Activated CD4-positive, alpha-beta memory T cell treated with anti-CD3 and anti-CD28 coated beads, Interleukin-2, amount 10 ng/mL, durations not matched to agents 7 days and 5 days (primary cell): ENCODE measurements around the gene NSUN3. TPM values are rescaled to one million over a fixed set of nuclear protein-coding genes. Genes with fewer than 3 reads are reported as not detected.
"Not testable (repeated sequence)": the region's sequence is repeated elsewhere in the genome, so short reads cannot be mapped to it uniquely, and the experiment has no call there.

Experiments used
- CTCF ChIA-PET: fragments of 350-600 bp; sonication (Branson Sonifier 250); formaldehyde crosslinking; loops from one replicate; lab custom pipeline; 2021; ENCODE audit warnings: antibody characterized with exemption, inconsistent platforms; lab: Charles Lee
- POLR2A ChIA-PET: fragments of 350-600 bp; sonication (Branson Sonifier 250); formaldehyde crosslinking; loops from one replicate; lab custom pipeline; 2021; ENCODE audit warnings: antibody characterized with exemption; lab: Charles Lee
- DNase-seq: peaks from one replicate; pipeline ENCODE4 v3.0.0-alpha.2; 2020
- H3K27ac Mint-ChIP-seq: one replicate; pipeline ENCODE4 v1.8.0; 2021; ENCODE audit warnings: mild to moderate bottlenecking, mixed read lengths
- H3K27me3 Mint-ChIP-seq: one replicate; pipeline ENCODE4 v1.8.0; 2021; ENCODE audit warnings: mixed read lengths
- H3K36me3 Mint-ChIP-seq: one replicate; pipeline ENCODE4 v1.8.0; 2021; ENCODE audit warnings: low read depth, mixed read lengths
- H3K4me1 Mint-ChIP-seq: one replicate; pipeline ENCODE4 v1.8.0; 2021; ENCODE audit warnings: mixed read lengths
- H3K4me3 Mint-ChIP-seq: one replicate; pipeline ENCODE4 v1.8.0; 2021; ENCODE audit warnings: mild to moderate bottlenecking, mixed read lengths
- H3K9me3 Mint-ChIP-seq: one replicate; pipeline ENCODE4 v1.8.0; 2021; ENCODE audit warnings: mixed read lengths
- total RNA-seq, 2 experiments: library from RNA; stranded (reverse); gene quantifications; one replicate each; pipeline ENCODE4 v1.2.3, GENCODE V29; 2021

The NSUN3 gene
- total RNA-seq, 2 experiments from 2014 or later: 15.2 to 16.1 TPM

DNA sequence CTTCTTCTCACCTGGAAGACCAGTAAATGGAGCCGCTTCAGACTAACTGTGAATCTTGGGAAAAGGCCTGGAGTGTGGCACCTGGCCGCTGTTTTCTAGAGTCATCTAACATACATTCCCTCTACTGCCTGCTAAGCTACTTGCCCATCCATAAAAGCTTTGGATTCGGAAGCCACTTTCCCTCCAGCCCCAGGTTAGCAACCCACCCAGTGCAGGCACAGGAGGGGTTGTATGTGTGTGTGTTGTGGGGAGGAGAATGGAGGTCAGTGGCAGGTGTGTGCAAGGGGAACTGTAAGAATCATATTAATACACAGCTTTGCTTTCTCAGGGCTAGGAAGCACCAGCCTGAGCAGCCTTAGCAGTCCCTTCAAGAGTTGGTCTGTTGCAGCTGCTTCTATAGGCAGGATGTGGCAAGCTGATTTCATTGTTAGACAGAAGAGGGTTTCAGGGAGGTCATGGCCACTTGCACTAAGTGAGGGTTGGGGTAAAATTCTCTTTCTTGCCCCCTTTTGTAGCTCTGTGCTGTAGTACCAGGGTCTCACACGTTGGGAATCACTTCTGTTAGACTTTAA, 8.9 kb downstream of the NSUN3 start:
- POLR2A ChIA-PET: interaction anchor here (1.2 to 2.3 kb wide), 2 partner anchors 9 to 92 kb away, joined by 3 to 23 read pairs; partner anchors contain the start of genes DHFR2 and NSUN3
- H3K27ac Mint-ChIP-seq: peak overlapping the region; percentile 52
- no peak overlapping the region for H3K4me3 Mint-ChIP-seq
- no peaks in the 10 kb centered on the region for H3K27me3 Mint-ChIP-seq
- H3K9me3 Mint-ChIP-seq: peaks cover 6% of the 10 kb centered on the region
- H3K4me1 Mint-ChIP-seq: peaks cover 50% of the 10 kb centered on the region
- CTCF ChIA-PET: interaction anchor here (0.7 to 1.1 kb wide), 2 partner anchors 9 to 67 kb away, joined by 3 read pairs; partner anchors contain the start of genes DHFR2 and NSUN3
- DNase-seq: peak; percentile 27
- H3K36me3 Mint-ChIP-seq: peaks cover 73% of the 10 kb centered on the region

DNA sequence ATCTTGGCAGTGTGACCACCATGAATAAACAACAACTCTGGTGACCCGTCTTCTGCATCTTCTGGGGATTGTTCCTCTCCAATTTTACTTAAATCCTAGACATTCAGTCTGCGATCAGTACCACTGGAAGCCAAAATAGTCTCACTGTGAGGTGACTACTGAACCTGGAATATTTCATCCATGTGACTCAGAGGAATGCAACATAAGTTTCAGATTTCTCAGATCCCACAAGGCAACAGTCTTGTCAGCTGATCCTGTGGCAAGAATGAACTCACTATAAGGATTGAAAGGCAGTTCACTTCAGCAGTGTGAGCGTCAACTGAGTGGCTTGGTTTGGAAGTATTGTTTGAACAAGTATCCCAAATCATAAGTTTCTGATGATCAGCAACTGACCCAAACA, 13.2 kb downstream of the NSUN3 start:
- ChIA-PET CTCF (no interaction called here), POLR2A (no interaction called here)
- DNase-seq: no peak
- no peaks in the 10 kb centered on the region for H3K27me3 Mint-ChIP-seq
- no peak overlapping the region for H3K27ac Mint-ChIP-seq
- no peak overlapping the region for H3K4me3 Mint-ChIP-seq
- H3K36me3 Mint-ChIP-seq: peaks cover 71% of the 10 kb centered on the region
- H3K9me3 Mint-ChIP-seq: no peaks in the 10 kb centered on the region
- H3K4me1 Mint-ChIP-seq: peaks cover 45% of the 10 kb centered on the region

DNA sequence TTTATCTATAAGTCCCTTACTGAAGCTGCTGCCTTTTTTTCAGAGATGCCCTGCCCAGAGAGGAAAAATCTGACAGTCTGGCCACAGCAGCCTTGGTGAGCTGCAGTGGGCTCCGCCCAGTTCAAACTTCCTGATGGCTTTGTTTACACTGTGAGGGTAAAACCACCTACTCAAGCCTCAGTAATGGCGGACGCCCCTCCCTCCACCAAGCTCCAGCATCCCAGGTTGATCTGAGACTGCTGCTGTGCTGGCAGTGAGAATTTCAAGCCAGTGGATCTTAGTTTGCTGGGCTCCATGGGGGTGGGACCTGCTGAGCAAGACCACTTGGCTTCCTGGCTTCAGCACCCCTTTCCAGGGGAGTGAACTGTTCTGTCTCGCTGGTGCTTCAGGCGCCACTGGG, 17.7 kb downstream of the NSUN3 start:
- POLR2A ChIA-PET: interaction anchor here (1.0 to 1.5 kb wide), 2 partner anchors 15 to 18 kb away, joined by 3 to 6 read pairs; partner anchors contain the start of genes DHFR2 and NSUN3
- H3K9me3 Mint-ChIP-seq, CTCF ChIA-PET, H3K27me3 Mint-ChIP-seq, H3K4me3 Mint-ChIP-seq: not testable (repeated sequence)
- peak; percentile 42 for DNase-seq
- Mint-ChIP-seq H3K4me1 (peaks cover 51% of the 10 kb centered on the region), H3K27ac (peak overlapping the region; percentile 61), H3K36me3 (peaks cover 52% of the 10 kb centered on the region)

DNA sequence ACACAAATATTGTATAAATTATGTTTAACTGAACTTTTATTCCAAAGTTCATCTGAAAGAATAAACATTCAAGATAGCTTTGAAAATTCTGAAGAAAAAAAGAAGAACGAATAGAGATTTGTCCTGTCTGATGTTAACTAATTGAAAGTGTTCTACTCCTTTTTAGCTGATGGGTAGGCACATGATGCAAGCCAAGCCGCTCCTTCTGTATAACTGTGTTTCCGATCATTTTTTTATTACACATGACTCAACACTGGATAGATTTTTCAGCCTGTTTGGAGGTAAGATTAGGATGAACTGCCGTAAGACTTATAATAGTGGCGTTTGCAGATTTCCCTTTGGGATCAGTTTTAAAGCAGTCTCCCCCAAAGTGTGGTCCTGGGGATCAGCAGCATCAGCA, 19.0 kb downstream of the NSUN3 start:
- Mint-ChIP-seq H3K9me3 (no peaks in the 10 kb centered on the region), H3K36me3 (peaks cover 44% of the 10 kb centered on the region), H3K27me3 (no peaks in the 10 kb centered on the region), H3K4me1 (peaks cover 51% of the 10 kb centered on the region), H3K27ac (no peak overlapping the region), H3K4me3 (no peak overlapping the region)
- CTCF ChIA-PET: interaction anchor here (1.5 to 2.4 kb wide), 2 partner anchors 12 to 19 kb away, joined by 3 to 10 read pairs; partner anchors contain the start of genes DHFR2 and NSUN3
- no peak for DNase-seq
- POLR2A ChIA-PET: interaction anchor here (1.6 kb wide), 1 partner anchor 19 kb away, joined by 6 read pairs; the partner anchor contains the start of genes DHFR2 and NSUN3

DNA sequence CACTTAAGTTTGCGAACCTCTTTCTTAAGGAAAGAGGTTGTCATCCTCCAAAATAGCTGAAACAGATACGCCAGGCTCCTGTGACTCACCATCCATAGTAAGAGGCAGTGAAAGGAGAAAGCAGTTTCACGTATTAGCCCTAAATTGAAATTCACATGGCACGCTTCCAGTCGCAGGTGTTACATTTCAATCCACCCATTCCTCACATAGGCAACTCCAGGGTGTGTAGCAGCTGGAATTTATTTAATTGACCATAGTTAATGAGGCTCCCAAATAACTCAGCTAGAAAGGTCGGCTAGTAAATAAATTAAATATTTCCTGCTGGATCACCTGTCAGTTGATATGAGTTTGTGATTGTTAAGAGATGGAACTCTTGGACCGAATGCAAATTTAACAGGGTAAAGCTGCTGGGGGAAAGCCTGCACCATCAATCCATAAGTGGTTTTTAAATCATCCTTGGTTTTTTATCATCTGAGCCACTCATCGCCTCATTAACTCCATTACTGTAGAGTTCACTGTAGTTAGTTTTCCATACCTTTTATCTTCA, 19.6 kb downstream of the NSUN3 start:
- DNase-seq: no peak
- CTCF ChIA-PET: interaction anchor here (1.5 to 2.4 kb wide), 2 partner anchors 13 to 19 kb away, joined by 3 to 10 read pairs; partner anchors contain the start of genes DHFR2 and NSUN3
- Mint-ChIP-seq H3K4me1 (peaks cover 51% of the 10 kb centered on the region), H3K27me3 (no peaks in the 10 kb centered on the region), H3K9me3 (no peaks in the 10 kb centered on the region), H3K4me3 (no peak overlapping the region), H3K27ac (no peak overlapping the region), H3K36me3 (peaks cover 41% of the 10 kb centered on the region)
- POLR2A ChIA-PET: interaction anchor here (1.6 kb wide), 1 partner anchor 20 kb away, joined by 6 read pairs; the partner anchor contains the start of genes DHFR2 and NSUN3

DNA sequence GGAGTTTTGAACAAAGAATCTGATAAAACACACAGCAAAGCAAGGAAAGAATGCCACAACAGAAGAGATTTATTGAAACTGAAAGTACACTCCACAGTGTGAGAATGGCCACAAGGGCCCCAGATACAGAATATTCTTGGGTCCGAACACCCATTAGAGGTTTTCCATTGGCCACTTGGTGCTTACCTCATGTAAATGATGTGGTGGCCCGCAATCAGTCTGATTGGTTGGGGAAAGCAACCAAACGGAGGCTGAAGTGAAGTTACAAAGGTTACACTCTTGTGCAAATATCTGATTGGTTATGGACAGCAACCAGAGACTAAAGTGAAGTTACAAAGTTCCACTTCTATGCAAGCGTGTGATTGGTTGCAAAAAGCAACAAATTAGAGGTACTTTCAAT, 20.4 kb downstream of the NSUN3 start:
- DNase-seq: no peak
- no peak overlapping the region for H3K4me3 Mint-ChIP-seq

DNA sequence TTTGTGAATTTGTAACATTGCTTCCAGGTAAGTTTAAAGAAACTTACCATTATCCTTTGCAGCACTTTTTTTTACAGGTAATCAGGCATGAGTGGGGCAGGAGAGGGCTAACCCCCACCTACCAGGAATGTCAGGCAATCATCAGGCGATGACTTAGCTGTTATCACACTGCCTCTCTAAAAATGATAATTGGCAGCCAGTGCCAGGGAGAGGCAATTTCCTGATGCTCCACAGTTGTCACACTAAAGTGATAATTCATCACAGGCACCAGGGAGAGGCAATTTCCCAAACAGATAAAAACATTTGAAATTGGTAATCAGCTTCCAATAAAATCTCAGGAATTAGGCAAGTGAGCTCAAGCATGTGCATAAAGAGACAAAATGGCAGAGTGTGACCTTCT, 26.3 kb downstream of the NSUN3 start:
- Mint-ChIP-seq H3K4me1 (peaks cover 1% of the 10 kb centered on the region), H3K4me3 (no peak overlapping the region), H3K36me3 (peaks cover 47% of the 10 kb centered on the region), H3K9me3 (no peaks in the 10 kb centered on the region), H3K27me3 (no peaks in the 10 kb centered on the region), H3K27ac (no peak overlapping the region)
- CTCF ChIA-PET: interaction anchor here (0.7 kb wide), 1 partner anchor 1075 kb away, joined by 4 read pairs; no protein-coding TSS in a partner anchor
- POLR2A ChIA-PET: interaction anchor here (2.0 kb wide), 1 partner anchor 27 kb away, joined by 5 read pairs; the partner anchor contains the start of genes DHFR2 and NSUN3
- DNase-seq: no peak

More for the DNA sequence above, 20.4 kb downstream of the NSUN3 start:
- ChIA-PET POLR2A (interaction anchor here (1.6 kb wide), 1 partner anchor 20 kb away, joined by 6 read pairs; the partner anchor contains the start of genes DHFR2 and NSUN3), CTCF (interaction anchor here (2.4 kb wide), 1 partner anchor 14 kb away, joined by 10 read pairs; no protein-coding TSS in a partner anchor)
- peaks cover 50% of the 10 kb centered on the region for H3K4me1 Mint-ChIP-seq
- H3K27me3 Mint-ChIP-seq: no peaks in the 10 kb centered on the region
- peaks cover 41% of the 10 kb centered on the region for H3K36me3 Mint-ChIP-seq
- H3K9me3 Mint-ChIP-seq: no peaks in the 10 kb centered on the region
- H3K27ac Mint-ChIP-seq: no peak overlapping the region

DNA sequence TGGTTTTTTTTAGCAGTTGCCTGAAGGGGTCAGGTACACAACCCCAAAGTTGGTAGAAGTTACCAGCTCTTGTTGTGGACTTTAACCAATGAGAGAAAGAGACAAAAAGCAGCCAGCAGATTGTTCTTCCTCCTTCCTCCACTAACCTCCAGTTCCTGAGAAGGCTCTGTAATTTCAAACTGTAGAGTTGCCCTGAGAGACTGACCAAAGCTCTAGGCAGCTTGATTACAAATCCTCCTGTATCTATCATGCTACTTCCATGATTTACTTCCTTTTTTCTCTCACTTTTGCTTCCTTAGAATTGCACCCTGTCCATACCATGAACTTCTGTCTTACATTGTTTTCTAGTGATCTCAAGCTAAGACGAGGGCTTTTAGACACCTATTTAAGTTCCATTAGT, 29.2 kb downstream of the NSUN3 start:
- Mint-ChIP-seq H3K4me3 (no peak overlapping the region), H3K27me3 (no peaks in the 10 kb centered on the region), H3K4me1 (no peaks in the 10 kb centered on the region), H3K27ac (no peak overlapping the region), H3K9me3 (no peaks in the 10 kb centered on the region), H3K36me3 (peaks cover 52% of the 10 kb centered on the region)
- POLR2A ChIA-PET: no interaction called here
- DNase-seq: no peak
- CTCF ChIA-PET: interaction anchor here (1.7 kb wide), 1 partner anchor 10 kb away, joined by 6 read pairs; no protein-coding TSS in a partner anchor

DNA sequence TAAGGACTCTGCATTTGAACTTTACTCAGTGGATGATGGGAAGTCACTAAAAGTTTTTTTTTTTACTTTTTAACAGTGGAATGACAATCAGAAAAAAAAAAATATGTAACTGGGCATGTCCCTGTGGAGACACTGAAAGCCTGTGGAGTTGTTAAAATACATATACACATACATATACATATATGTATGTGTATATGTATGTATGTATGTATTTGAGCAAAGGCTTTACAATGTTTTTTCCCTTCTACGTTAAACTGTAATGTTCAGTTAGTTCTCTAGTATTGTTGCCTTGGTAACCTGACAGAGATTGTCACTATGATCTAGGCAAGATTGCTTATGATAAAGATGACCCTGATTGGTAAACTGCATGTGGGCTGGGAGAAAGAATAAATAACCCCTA, 30.3 kb downstream of the NSUN3 start:
- H3K36me3 Mint-ChIP-seq: peaks cover 54% of the 10 kb centered on the region
- CTCF ChIA-PET: no interaction called here
- POLR2A ChIA-PET: no interaction called here
- H3K4me3 Mint-ChIP-seq: no peak overlapping the region
- no peaks in the 10 kb centered on the region for H3K27me3 Mint-ChIP-seq
- no peak overlapping the region for H3K27ac Mint-ChIP-seq
- no peaks in the 10 kb centered on the region for H3K9me3 Mint-ChIP-seq
- DNase-seq: no peak
- peaks cover 2% of the 10 kb centered on the region for H3K4me1 Mint-ChIP-seq

DNA sequence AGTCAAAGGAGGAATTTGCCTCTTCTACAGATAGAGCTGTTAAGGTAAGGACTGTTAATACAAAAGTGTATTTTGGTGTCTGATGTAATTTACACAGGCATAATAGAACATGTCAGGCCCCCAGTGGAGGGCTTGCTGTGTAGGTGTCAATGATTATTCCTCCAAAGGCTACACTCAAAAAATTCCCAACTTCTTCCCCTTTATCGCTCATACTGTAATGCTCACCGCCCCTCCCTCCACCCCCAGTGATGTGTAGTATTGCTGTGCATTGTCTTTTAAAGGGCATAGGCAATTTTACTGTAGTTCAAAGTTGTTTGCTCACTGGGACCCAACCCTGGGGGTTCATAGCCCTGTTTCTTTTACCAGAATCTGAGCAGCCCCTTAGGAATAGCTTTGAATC, 32.2 kb downstream of the NSUN3 start:
- H3K4me1 Mint-ChIP-seq: peaks cover 5% of the 10 kb centered on the region
- no peaks in the 10 kb centered on the region for H3K9me3 Mint-ChIP-seq
- no peak overlapping the region for H3K4me3 Mint-ChIP-seq
- no peak for DNase-seq
- H3K27ac Mint-ChIP-seq: no peak overlapping the region
- H3K36me3 Mint-ChIP-seq: peaks cover 58% of the 10 kb centered on the region
- POLR2A ChIA-PET: no interaction called here
- CTCF ChIA-PET: interaction anchor here (1.4 kb wide), 1 partner anchor 14 kb away, joined by 3 read pairs; no protein-coding TSS in a partner anchor
- no peaks in the 10 kb centered on the region for H3K27me3 Mint-ChIP-seq

DNA sequence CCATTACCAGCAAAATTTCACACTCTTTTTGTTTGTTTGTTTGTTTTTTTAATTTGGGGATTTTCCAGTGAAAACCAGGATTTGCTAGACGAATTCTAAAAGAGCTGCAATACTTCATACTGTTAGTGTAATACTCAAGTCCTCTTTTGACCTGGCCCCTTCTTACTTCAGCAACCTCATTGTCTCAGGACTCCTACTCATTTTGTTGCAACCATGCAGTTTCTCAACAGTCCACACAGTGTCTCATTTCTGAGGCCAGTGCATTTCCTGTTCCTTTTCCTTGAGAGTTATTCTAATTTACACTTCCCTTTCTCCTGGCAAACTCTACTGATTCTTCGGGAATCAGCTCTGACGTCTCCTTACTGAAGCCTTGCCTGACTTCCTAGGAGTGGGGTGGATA, 35.6 kb downstream of the NSUN3 start:
- peaks cover 48% of the 10 kb centered on the region for H3K36me3 Mint-ChIP-seq
- CTCF ChIA-PET: interaction anchor here (1.3 kb wide), 1 partner anchor 29 kb away, joined by 4 read pairs; no protein-coding TSS in a partner anchor
- POLR2A ChIA-PET: no interaction called here
- no peak overlapping the region for H3K4me3 Mint-ChIP-seq
- no peaks in the 10 kb centered on the region for H3K27me3 Mint-ChIP-seq
- H3K9me3 Mint-ChIP-seq: no peaks in the 10 kb centered on the region
- H3K4me1 Mint-ChIP-seq: peaks cover 5% of the 10 kb centered on the region
- H3K27ac Mint-ChIP-seq: no peak overlapping the region
- DNase-seq: no peak

DNA sequence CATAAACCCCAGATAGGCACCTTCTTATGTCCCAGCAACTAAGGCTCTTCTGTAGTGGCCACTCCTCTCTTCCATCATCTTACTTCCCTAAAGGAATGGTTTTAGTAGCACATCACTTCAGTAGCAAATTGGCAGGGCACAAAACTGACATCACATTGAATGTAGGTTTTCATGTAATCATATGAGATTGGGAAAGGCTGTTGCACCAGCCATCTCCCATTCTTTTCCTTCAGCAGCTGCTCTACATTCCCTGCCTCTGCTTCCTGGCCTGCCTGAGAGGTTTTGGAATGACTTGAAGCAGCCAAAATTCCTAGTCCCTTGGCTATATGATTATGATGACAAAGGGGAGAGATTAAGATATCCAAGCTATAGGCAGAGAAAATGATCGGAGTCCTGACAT, 36.5 kb downstream of the NSUN3 start:
- ChIA-PET POLR2A (no interaction called here), CTCF (no interaction called here)
- Mint-ChIP-seq H3K9me3 (no peaks in the 10 kb centered on the region), H3K36me3 (peaks cover 46% of the 10 kb centered on the region), H3K4me3 (no peak overlapping the region), H3K4me1 (peaks cover 5% of the 10 kb centered on the region), H3K27me3 (no peaks in the 10 kb centered on the region), H3K27ac (no peak overlapping the region)
- no peak for DNase-seq

DNA sequence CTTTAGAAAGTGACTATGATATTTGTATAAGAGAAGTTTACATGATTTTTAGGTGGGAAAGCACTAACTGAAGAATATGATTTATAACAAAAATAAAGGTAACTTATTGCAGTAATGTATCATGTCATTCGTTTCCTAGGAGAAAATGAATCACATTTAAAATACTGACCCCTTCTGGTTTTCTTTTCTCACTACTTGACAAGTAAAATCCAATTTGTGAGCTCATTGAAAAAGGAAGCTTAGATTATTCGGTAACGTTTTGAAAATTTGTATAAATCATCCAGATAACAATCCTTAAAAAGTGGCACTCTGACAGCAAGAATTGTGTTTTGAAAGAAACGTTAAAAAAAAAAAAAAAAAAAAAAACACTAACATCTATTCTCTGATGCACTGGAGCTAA, 39.0 kb downstream of the NSUN3 start:
- CTCF ChIA-PET: interaction anchor here (0.6 to 1.3 kb wide), 4 partner anchors 10 to 121 kb away, joined by 3 to 6 read pairs (median 4); no protein-coding TSS in a partner anchor
- no peak overlapping the region for H3K27ac Mint-ChIP-seq
- peaks cover 41% of the 10 kb centered on the region for H3K36me3 Mint-ChIP-seq
- POLR2A ChIA-PET: no interaction called here
- H3K4me3 Mint-ChIP-seq: no peak overlapping the region
- no peak for DNase-seq
- H3K27me3 Mint-ChIP-seq: no peaks in the 10 kb centered on the region
- peaks cover 5% of the 10 kb centered on the region for H3K4me1 Mint-ChIP-seq
- no peaks in the 10 kb centered on the region for H3K9me3 Mint-ChIP-seq
